Measurements from ENCODE around the gene AKR1A1.

The AKR1A1 gene

GRCh38 chr1:45617618-45618017 is 67.0 kb downstream of the AKR1A1 start:
- Histone ChIP-seq H3K36me3 (peaks cover 37 to 78% (median 51%) of the 10 kb centered on the region in 3 donors), H3K4me3 (no peak overlapping the region), H3K27me3 (no peaks in the 10 kb centered on the region), H3K9me3 (no peaks in the 10 kb centered on the region), H3K4me1 (peaks cover 0 to 9% (median 2%) of the 10 kb centered on the region in 4 donors), H3K27ac (no peak overlapping the region)
- intact Hi-C loops (cut with DNase I; ENCODE audit: low total_unique reads), result no loop called here
- TF ChIP-seq CTCF (IDR thresholded peaks at IDR 0.05), result no peak
- DNase-seq, result no peak

GRCh38 chr1:45619149-45619921 is 68.7 kb downstream of the AKR1A1 start:
- Histone ChIP-seq H3K9me3 (no peaks in the 10 kb centered on the region), H3K4me3 (no peak overlapping the region), H3K36me3 (peaks cover 29 to 82% (median 51%) of the 10 kb centered on the region in 3 donors), H3K4me1 (peaks cover 0 to 20% (median 6%) of the 10 kb centered on the region in 4 donors), H3K27ac (no peak overlapping the region), H3K27me3 (no peaks in the 10 kb centered on the region)
- intact Hi-C loops (cut with DNase I; ENCODE audit: low total_unique reads), result no loop called here
- DNase-seq, result no peak
- TF ChIP-seq CTCF (IDR thresholded peaks at IDR 0.05), result no peak
